Measurements from ENCODE around the gene SULT2B1. TPM values are rescaled to one million over a fixed set of nuclear protein-coding genes. Genes with fewer than 3 reads are reported as not detected.

The SULT2B1 gene
- total and polyA plus RNA-seq, 2 experiments from 2014 or later: 0.79 TPM; not detected in 1

DNA sequence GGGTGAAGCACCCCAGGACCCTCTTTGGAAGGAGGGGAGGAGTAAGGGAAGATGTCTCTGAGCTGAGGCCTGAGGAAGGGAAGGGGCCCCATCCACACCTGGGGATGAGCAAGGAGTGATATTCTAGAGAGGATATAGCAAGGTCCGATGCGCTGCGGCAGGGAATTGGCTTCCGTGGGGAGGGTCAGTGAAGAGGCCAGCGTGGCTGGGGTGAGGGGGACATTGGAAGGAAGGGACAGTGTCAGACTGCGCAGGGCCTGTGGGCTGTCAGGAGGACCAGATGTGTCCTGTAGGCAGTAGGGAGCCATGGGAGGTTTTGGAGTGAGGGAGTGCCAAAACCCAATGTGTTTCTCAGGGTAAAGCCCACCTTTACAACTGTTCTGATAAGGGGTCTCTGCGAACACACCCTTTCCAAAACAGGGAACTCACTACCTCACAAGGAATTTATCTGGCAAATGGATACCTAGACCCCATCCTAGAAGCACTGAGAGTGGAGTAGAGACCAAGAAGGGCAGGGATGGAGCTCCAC, 44.0 kb upstream of the SULT2B1 start:
- TF ChIP-seq EZH2 (IDR thresholded peaks at IDR 0.05; ENCODE audit: borderline replicate concordance) (no peak), EZH2phosphoT487 (IDR thresholded peaks at IDR 0.05; ENCODE audit: low read depth, severe bottlenecking, unreplicated experiment) (no peak)
- TF ChIP-seq, protein P1, sequence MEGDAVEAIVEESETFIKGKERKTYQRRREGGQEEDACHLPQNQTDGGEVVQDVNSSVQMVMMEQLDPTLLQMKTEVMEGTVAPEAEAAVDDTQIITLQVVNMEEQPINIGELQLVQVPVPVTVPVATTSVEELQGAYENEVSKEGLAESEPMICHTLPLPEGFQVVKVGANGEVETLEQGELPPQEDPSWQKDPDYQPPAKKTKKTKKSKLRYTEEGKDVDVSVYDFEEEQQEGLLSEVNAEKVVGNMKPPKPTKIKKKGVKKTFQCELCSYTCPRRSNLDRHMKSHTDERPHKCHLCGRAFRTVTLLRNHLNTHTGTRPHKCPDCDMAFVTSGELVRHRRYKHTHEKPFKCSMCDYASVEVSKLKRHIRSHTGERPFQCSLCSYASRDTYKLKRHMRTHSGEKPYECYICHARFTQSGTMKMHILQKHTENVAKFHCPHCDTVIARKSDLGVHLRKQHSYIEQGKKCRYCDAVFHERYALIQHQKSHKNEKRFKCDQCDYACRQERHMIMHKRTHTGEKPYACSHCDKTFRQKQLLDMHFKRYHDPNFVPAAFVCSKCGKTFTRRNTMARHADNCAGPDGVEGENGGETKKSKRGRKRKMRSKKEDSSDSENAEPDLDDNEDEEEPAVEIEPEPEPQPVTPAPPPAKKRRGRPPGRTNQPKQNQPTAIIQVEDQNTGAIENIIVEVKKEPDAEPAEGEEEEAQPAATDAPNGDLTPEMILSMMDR (IDR thresholded peaks at IDR 0.05; ENCODE audit: poor library complexity): no peak
- Histone ChIP-seq H3K4me1 (ENCODE audit: insufficient read depth) (no peaks in the 10 kb centered on the region), H3K4me3 (no peak overlapping the region), H3K27me3 (peaks cover 11% of the 10 kb centered on the region), H3K4me2 (no peak overlapping the region), H3K27ac (no peak overlapping the region), H4K20me1 (ENCODE audit: insufficient read depth, poor library complexity, severe bottlenecking) (no peaks in the 10 kb centered on the region), H3K36me3 (replicated peaks; ENCODE audit: insufficient read depth, low read depth) (no peaks in the 10 kb centered on the region), H2AFZ (no peak overlapping the region), H3K9me2 (replicated peaks; ENCODE audit: insufficient read depth) (no peaks in the 10 kb centered on the region), H3K79me2 (no peaks in the 10 kb centered on the region), H3K9me3 (ENCODE audit: low read depth) (no peaks in the 10 kb centered on the region)
- DNase-seq (ENCODE audit: low spot score): no peak
- 93% methylated on average over 7 of the region's 7 CpGs for WGBS (ENCODE audit: low lambda C conversion rate, missing lambda C conversion rate)

DNA sequence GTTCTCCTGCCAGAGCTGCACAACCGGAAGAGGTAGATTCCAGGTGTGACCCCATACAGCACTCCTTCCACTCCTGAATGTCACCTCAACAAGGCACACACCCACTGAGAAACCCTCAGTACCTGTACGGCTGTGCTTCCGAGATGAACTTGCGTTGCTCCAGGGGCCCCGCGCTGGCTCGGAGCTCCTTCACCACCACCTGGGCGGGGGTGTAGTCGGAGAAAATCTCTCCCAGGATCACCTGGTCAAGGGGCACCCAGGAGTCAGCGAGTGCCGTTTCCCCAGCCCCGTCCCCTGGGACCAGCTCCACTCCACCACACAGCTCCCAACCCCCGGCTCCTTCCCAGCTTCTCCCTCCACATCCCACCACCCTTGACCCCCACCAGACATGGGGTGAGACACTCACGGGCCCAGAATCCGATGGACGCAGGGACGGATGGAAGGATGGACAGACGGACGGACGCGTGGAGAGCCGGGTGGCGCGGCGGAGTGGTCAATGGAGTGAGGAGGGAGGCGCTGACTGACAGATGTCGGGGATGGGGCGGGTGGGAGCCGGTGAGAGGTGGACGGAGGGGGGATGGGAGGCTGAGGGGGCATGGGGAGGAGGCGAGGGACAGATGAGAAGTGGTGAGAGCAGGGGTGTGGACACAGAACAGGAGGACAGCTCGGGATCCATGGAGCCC, 43.1 kb upstream of the SULT2B1 start:
- Histone ChIP-seq H4K20me1 (ENCODE audit: insufficient read depth, poor library complexity, severe bottlenecking) (no peaks in the 10 kb centered on the region), H3K4me1 (ENCODE audit: insufficient read depth) (no peaks in the 10 kb centered on the region), H3K27ac (no peak overlapping the region), H3K27me3 (peaks cover 12% of the 10 kb centered on the region), H3K4me3 (no peak overlapping the region), H3K36me3 (replicated peaks; ENCODE audit: insufficient read depth, low read depth) (no peaks in the 10 kb centered on the region), H3K9me2 (replicated peaks; ENCODE audit: insufficient read depth) (no peaks in the 10 kb centered on the region), H3K4me2 (no peak overlapping the region), H3K9me3 (ENCODE audit: low read depth) (no peaks in the 10 kb centered on the region), H3K79me2 (no peaks in the 10 kb centered on the region), H2AFZ (no peak overlapping the region)
- WGBS (ENCODE audit: low lambda C conversion rate, missing lambda C conversion rate): 91% methylated on average over 24 of the region's 32 CpGs
- TF ChIP-seq EZH2phosphoT487 (IDR thresholded peaks at IDR 0.05; ENCODE audit: low read depth, severe bottlenecking, unreplicated experiment): no peak
- TF ChIP-seq, protein P1 (IDR thresholded peaks at IDR 0.05; ENCODE audit: poor library complexity): no peak
- TF ChIP-seq EZH2 (IDR thresholded peaks at IDR 0.05; ENCODE audit: borderline replicate concordance): no peak
- no peak for DNase-seq (ENCODE audit: low spot score)

DNA sequence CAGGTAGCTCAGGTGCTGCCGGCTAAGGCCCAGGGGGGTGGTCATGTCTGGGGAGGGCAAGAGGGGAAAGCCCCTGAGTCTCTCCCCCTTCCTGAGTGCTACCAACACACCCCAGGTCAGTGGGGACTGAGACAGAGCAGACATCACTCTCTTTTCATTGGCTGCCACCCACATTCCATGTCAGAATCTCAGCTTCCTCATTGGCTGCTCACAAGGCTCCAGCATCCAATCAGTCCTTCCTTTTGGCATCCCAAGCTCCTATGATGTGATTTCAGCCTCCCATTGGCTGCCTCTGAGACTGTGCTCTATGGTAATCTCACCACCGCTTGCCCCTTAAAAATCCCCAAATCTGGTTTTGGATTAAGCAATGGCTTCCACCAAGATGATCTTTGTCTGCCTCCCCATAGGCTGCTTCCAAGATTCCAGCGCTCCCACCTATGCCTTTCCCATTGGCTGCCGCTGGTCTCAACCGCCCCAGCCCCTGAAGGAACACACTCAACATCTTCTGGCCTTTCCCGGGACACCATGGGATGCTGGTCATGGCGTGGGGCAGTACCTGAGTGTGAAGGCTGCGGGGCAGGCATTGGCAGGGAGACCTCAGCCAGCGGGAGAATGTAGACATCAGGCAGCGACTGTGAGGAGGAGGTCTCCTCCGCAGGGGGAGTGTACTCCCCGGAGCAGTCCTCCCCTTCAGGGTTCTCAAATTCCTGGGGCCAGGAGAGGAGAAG, 42.3 kb upstream of the SULT2B1 start:
- Histone ChIP-seq H3K27me3 (peaks cover 12% of the 10 kb centered on the region), H3K4me1 (ENCODE audit: insufficient read depth) (no peaks in the 10 kb centered on the region), H2AFZ (no peak overlapping the region), H4K20me1 (ENCODE audit: insufficient read depth, poor library complexity, severe bottlenecking) (no peaks in the 10 kb centered on the region), H3K79me2 (no peaks in the 10 kb centered on the region), H3K4me2 (no peak overlapping the region), H3K9me3 (ENCODE audit: low read depth) (no peaks in the 10 kb centered on the region), H3K4me3 (no peak overlapping the region), H3K36me3 (replicated peaks; ENCODE audit: insufficient read depth, low read depth) (no peaks in the 10 kb centered on the region), H3K27ac (no peak overlapping the region), H3K9me2 (replicated peaks; ENCODE audit: insufficient read depth) (no peaks in the 10 kb centered on the region)
- no peak for TF ChIP-seq EZH2phosphoT487 (IDR thresholded peaks at IDR 0.05; ENCODE audit: low read depth, severe bottlenecking, unreplicated experiment)
- TF ChIP-seq, protein P1 (IDR thresholded peaks at IDR 0.05; ENCODE audit: poor library complexity): no peak
- DNase-seq (ENCODE audit: low spot score): no peak
- WGBS (ENCODE audit: low lambda C conversion rate, missing lambda C conversion rate): 92% methylated on average over 12 of the region's 12 CpGs
